Caco-2 (cell line): Measurements from ENCODE around the gene TTC7B. TPM values are rescaled to one million over a fixed set of nuclear protein-coding genes. Genes with fewer than 3 reads are reported as not detected.
"Not testable (repeated sequence)": the region's sequence is repeated elsewhere in the genome, so short reads cannot be mapped to it uniquely, and the experiment has no call there.

Experiments
- BruUV-seq: library from RNA; stranded (reverse); fragments of 400-500 nt; replicated peaks from 2 replicates; lab custom pipeline; 2021; lab: Mats Ljungman, UMichigan
- CTCF ChIA-PET: fragments of 300-600 bp; sonication (Branson Sonifier 250); formaldehyde crosslinking; loops from one replicate; lab custom pipeline; 2022; ENCODE audit warnings: antibody characterized with exemption; lab: Charles Lee
- POLR2A ChIA-PET: fragments of 300-600 bp; sonication (Branson Sonifier 250); formaldehyde crosslinking; loops from one replicate; lab custom pipeline; 2022; ENCODE audit warnings: antibody characterized with exemption; lab: Charles Lee
- DNase-seq, 2 experiments: peaks; one replicate each; pipeline versions ENCODE4 v3.0.0 to v3.0.0-alpha.2; 2020 to 2022
- H3K27me3 ChIP-seq: replicated peaks from 2 replicates; pipeline ENCODE4 v1.6.0; 2011; ENCODE audit warnings: low read length; ENCODE audit not compliant: control insufficient read depth, insufficient read depth
- H3K36me3 ChIP-seq: 2 replicates; pipeline ENCODE4 v1.5.1; 2011; ENCODE audit warnings: low read length; ENCODE audit not compliant: control insufficient read depth, insufficient read depth
- H3K4me1 ChIP-seq: fragments of 250-450 bp; sonication (Bioruptor Pico); 2 replicates; pipeline ENCODE4 v1.5.1; 2020; ENCODE audit warnings: mild to moderate bottlenecking
- H3K4me3 ChIP-seq: 2 replicates; pipeline ENCODE4 v1.5.1; 2011; ENCODE audit warnings: low read depth, mild to moderate bottlenecking, control low read depth, low read length
- H3K9me3 ChIP-seq: fragments of 250-450 bp; sonication (Bioruptor Pico); 2 replicates; pipeline ENCODE4 v1.5.1; 2020; ENCODE audit warnings: mild to moderate bottlenecking, moderate library complexity
- H3K27ac Mint-ChIP-seq: one replicate; pipeline ENCODE4 v1.8.0; 2022; ENCODE audit warnings: mixed read lengths; ENCODE audit not compliant: unreplicated experiment
- H3K27me3 Mint-ChIP-seq: one replicate; pipeline ENCODE4 v1.8.0; 2022; ENCODE audit warnings: mixed read lengths; ENCODE audit not compliant: insufficient read depth, unreplicated experiment
- H3K36me3 Mint-ChIP-seq: one replicate; pipeline ENCODE4 v1.8.0; 2022; ENCODE audit warnings: mild to moderate bottlenecking, mixed read lengths; ENCODE audit not compliant: insufficient read depth, unreplicated experiment
- H3K4me1 Mint-ChIP-seq: one replicate; pipeline ENCODE4 v1.8.0; 2022; ENCODE audit warnings: low read depth, mixed read lengths; ENCODE audit not compliant: unreplicated experiment
- H3K4me3 Mint-ChIP-seq: one replicate; pipeline ENCODE4 v1.8.0; 2022; ENCODE audit warnings: mild to moderate bottlenecking, moderate library complexity, mixed read lengths; ENCODE audit not compliant: unreplicated experiment
- H3K9me3 Mint-ChIP-seq: one replicate; pipeline ENCODE4 v1.8.0; 2022; ENCODE audit warnings: mixed read lengths; ENCODE audit not compliant: unreplicated experiment
- CTCF ChIP-seq, 2 experiments: fragments of 200-600 bp in 1 of 2; IDR thresholded peaks; 1 replicate in 1 of 2; 2 replicates in 1 of 2; pipeline versions ENCODE4 v1.5.1 to v1.8.0; 2011 to 2022; ENCODE audit warnings: antibody characterized with exemption in 1 of 2, control low read depth in 1 of 2, inconsistent platforms in 1 of 2, low read depth in 1 of 2, low read length in 1 of 2, mild to moderate bottlenecking in 1 of 2, moderate library complexity in 1 of 2; ENCODE audit not compliant: insufficient read depth in 1 of 2, severe bottlenecking in 1 of 2, unreplicated experiment in 1 of 2
- intact Hi-C: fragments of 100-400 bp; cut with micrococcal nuclease; formaldehyde crosslinking; loops from one replicate; pipeline ENCODE4 v1.10.0; 2022; ENCODE audit not compliant: unreplicated experiment
- total RNA-seq: library from RNA; stranded (reverse); gene quantifications from 2 replicates; pipeline ENCODE4 v1.2.3, GENCODE V29; 2022

The TTC7B gene
- total RNA-seq, 1 experiment from 2014 or later: 28.5 TPM

DNA sequence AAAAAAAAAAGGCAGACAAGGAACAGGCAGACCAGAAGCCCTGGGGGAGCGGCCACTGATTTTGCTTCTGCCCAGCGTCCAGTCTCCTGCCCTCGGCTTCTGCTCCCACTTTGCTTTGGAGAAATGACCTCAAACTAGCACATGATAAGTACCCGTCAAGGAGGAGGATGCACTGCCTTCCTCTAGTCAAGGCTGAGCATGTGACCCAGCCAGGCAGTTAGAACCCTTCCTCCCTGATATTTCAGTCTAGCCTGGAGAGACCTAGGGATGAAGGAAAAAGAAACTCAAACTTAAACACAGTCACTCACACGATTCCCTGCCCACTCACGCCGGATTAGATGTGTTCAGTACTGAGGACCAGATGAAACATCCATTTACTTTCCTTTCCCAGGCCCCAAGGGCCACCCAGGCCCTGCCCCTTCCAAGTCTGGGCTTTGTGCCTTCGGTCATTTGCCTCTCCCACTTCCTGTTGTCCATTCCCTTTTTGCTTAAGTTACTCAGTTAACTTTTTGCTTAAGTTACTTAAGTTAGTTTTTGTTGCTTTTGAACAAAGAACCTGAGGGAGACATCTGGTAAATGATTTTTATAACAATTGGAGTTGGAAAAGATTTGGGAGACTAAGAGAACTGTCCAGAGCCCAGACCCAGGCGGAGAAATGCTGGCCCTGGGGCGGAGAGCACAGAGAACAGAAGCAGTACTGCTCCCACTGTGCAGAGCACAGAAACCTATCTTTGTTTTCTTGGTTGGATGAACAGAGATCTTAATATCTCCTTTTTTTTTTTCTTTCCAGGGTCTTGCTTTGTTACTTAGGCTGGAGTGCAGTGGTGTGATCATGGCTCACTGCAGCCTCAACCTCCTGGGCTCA is 23.0 kb upstream of the TTC7B start:
- ChIA-PET POLR2A (no interaction called here), CTCF (no interaction called here)
- no peak overlapping the region for H3K4me3 ChIP-seq
- intact Hi-C loops: no loop called here
- Mint-ChIP-seq H3K9me3 (no peaks in the 10 kb centered on the region), H3K4me1 (no peaks in the 10 kb centered on the region), H3K27ac (no peak overlapping the region), H3K4me3 (no peak overlapping the region), H3K36me3 (no peaks in the 10 kb centered on the region), H3K27me3 (no peaks in the 10 kb centered on the region)
- TF ChIP-seq CTCF (IDR thresholded peaks at IDR 0.05; ENCODE audit: insufficient read depth in 1 of 2, low read depth in 1 of 2, low read length in 1 of 2, severe bottlenecking in 1 of 2, unreplicated experiment in 1 of 2): no peak
- BruUV-seq: no TSS peak
- H3K36me3 ChIP-seq: no peaks in the 10 kb centered on the region
- H3K27me3 ChIP-seq: no peaks in the 10 kb centered on the region
- no peak for DNase-seq
- no peaks in the 10 kb centered on the region for H3K4me1 ChIP-seq
- no peaks in the 10 kb centered on the region for H3K9me3 ChIP-seq

- intact Hi-C loops, H3K4me1 Mint-ChIP-seq, H3K4me3 ChIP-seq, H3K9me3 ChIP-seq, H3K27me3 ChIP-seq, BruUV-seq, H3K4me1 ChIP-seq, H3K27ac Mint-ChIP-seq, CTCF ChIA-PET, H3K36me3 Mint-ChIP-seq, DNase-seq, POLR2A ChIA-PET, H3K4me3 Mint-ChIP-seq, H3K27me3 Mint-ChIP-seq, H3K9me3 Mint-ChIP-seq, H3K36me3 ChIP-seq: not testable (repeated sequence)
Measured at GRCh38 chr14:90838531-90838930, 22.3 kb upstream of the TTC7B start.

- H3K27me3 Mint-ChIP-seq: no peaks in the 10 kb centered on the region
Measured at GRCh38 chr14:90837355-90837754, 21.1 kb upstream of the TTC7B start.

More at GRCh38 chr14:90837355-90837754, 21.1 kb upstream of the TTC7B start:
- POLR2A ChIA-PET: no interaction called here
- Mint-ChIP-seq H3K36me3 (no peaks in the 10 kb centered on the region), H3K4me3 (no peak overlapping the region), H3K9me3 (no peaks in the 10 kb centered on the region), H3K4me1 (no peaks in the 10 kb centered on the region), H3K27ac (no peak overlapping the region)
- no peaks in the 10 kb centered on the region for H3K36me3 ChIP-seq
- no peak for DNase-seq
- no peak for TF ChIP-seq CTCF (IDR thresholded peaks at IDR 0.05; ENCODE audit: insufficient read depth in 1 of 2, low read depth in 1 of 2, low read length in 1 of 2, severe bottlenecking in 1 of 2, unreplicated experiment in 1 of 2)
- H3K9me3 ChIP-seq: no peaks in the 10 kb centered on the region
- intact Hi-C loops: no loop called here
- no peaks in the 10 kb centered on the region for H3K27me3 ChIP-seq
- no peaks in the 10 kb centered on the region for H3K4me1 ChIP-seq
- no TSS peak for BruUV-seq
- H3K4me3 ChIP-seq: no peak overlapping the region
- CTCF ChIA-PET: no interaction called here
